ENCODE results near the gene MYO7B.
A peak's percentile ranks its signal among the peaks of the same experiment; 100 is the strongest.

The MYO7B gene

DNA sequence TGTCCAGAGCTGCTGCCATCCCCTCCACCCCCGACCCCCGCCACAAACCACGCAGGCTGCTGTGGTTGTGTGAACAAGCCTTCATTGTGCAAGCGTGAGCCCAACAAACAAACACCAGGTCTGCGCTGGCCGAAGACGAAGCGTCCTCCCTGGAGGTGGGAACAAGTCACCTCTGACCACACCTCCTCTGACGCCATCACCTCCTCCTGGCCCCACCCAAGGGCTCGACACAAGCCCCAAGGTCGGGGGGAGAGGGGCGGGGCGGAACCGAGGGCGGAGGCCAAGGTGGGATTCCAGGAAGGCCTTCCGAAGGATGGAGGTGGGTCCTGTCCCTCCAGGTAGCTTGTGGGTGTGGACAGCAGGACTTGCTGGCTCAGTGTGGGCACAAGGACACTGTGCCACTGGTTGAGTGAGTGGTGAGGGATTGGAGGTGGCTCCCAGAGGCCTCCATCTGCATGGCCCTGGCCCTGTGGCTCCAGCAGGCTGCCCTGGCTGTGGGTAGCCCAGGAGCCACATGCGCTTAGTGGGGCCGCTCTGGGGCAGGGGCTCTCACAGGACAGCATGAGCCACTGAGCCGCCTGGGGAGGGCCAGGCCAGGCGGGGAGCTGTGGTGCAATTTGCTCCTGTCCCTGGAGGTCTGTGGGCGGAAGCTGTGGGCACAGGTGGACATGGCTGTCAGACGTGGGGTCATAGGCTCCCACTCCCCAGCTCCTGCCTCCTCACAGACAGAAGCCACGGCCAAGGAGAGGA, 103.1 kb downstream of the MYO7B start:
- Histone ChIP-seq H3K9me3 (no peaks in the 10 kb centered on the region), H3K27me3 (ENCODE audit: low read depth) (no peaks in the 10 kb centered on the region), H3K36me3 (replicated peaks) (no peaks in the 10 kb centered on the region), H3K4me1 (no peaks in the 10 kb centered on the region), H3K4me3 (no peak overlapping the region)
- in situ Hi-C loops (cut with MboI; ENCODE audit: low sequenced_read_pairs) = no loop called here
- DNase-seq (ENCODE audit: low spot score in 2 of 2) = no peak

GRCh38 chr2:127639111-127639474, 103.6 kb downstream of the MYO7B start:
- Histone ChIP-seq H3K27me3 (ENCODE audit: low read depth) (no peaks in the 10 kb centered on the region), H3K9me3 (no peaks in the 10 kb centered on the region), H3K4me3 (no peak overlapping the region), H3K4me1 (no peaks in the 10 kb centered on the region), H3K36me3 (replicated peaks) (no peaks in the 10 kb centered on the region)
- no peak for DNase-seq (ENCODE audit: low spot score in 2 of 2)
- in situ Hi-C loops (cut with MboI; ENCODE audit: low sequenced_read_pairs) = no loop called here

- Histone ChIP-seq H3K36me3 (replicated peaks) (no peaks in the 10 kb centered on the region), H3K27me3 (ENCODE audit: low read depth) (no peaks in the 10 kb centered on the region), H3K4me1 (no peaks in the 10 kb centered on the region), H3K9me3 (no peaks in the 10 kb centered on the region), H3K4me3 (no peak overlapping the region)
- peak in 1 of 2 experiments; percentile 27 for DNase-seq (ENCODE audit: low spot score in 2 of 2)
- in situ Hi-C loops (cut with MboI; ENCODE audit: low sequenced_read_pairs) = no loop called here
Observed at GRCh38 chr2:127640082-127641072, 104.9 kb downstream of the MYO7B start.

- Histone ChIP-seq H3K27me3 (ENCODE audit: low read depth) (no peaks in the 10 kb centered on the region), H3K9me3 (no peaks in the 10 kb centered on the region), H3K4me1 (no peaks in the 10 kb centered on the region), H3K4me3 (no peak overlapping the region), H3K36me3 (replicated peaks) (no peaks in the 10 kb centered on the region)
- in situ Hi-C loops (cut with MboI; ENCODE audit: low sequenced_read_pairs) = no loop called here
- no peak for DNase-seq (ENCODE audit: low spot score in 2 of 2)
Observed at GRCh38 chr2:127641133-127641532, 105.7 kb downstream of the MYO7B start.

GRCh38 chr2:127641846-127642507, 106.5 kb downstream of the MYO7B start:
- in situ Hi-C loops (cut with MboI; ENCODE audit: low sequenced_read_pairs) = no loop called here
- Histone ChIP-seq H3K9me3 (no peaks in the 10 kb centered on the region), H3K4me1 (no peaks in the 10 kb centered on the region), H3K27me3 (ENCODE audit: low read depth) (no peaks in the 10 kb centered on the region), H3K36me3 (replicated peaks) (no peaks in the 10 kb centered on the region), H3K4me3 (no peak overlapping the region)
- no peak for DNase-seq (ENCODE audit: low spot score in 2 of 2)

- H3K27me3 ChIP-seq (ENCODE audit: low read depth) = no peaks in the 10 kb centered on the region
- H3K4me1 ChIP-seq = no peaks in the 10 kb centered on the region
- no peak for DNase-seq (ENCODE audit: low spot score in 2 of 2)
- H3K4me3 ChIP-seq = no peak overlapping the region
- no peaks in the 10 kb centered on the region for H3K9me3 ChIP-seq
- in situ Hi-C loops (cut with MboI; ENCODE audit: low sequenced_read_pairs) = no loop called here
- H3K36me3 ChIP-seq (replicated peaks) = no peaks in the 10 kb centered on the region
Observed at GRCh38 chr2:127642706-127643438, 107.4 kb downstream of the MYO7B start.

- Histone ChIP-seq H3K4me1 (no peaks in the 10 kb centered on the region), H3K4me3 (no peak overlapping the region), H3K27me3 (ENCODE audit: low read depth) (no peaks in the 10 kb centered on the region), H3K36me3 (replicated peaks) (no peaks in the 10 kb centered on the region), H3K9me3 (no peaks in the 10 kb centered on the region)
- no peak for DNase-seq (ENCODE audit: low spot score in 2 of 2)
- in situ Hi-C loops (cut with MboI; ENCODE audit: low sequenced_read_pairs) = no loop called here
Observed at GRCh38 chr2:127643439-127644065, 108.1 kb downstream of the MYO7B start.

- Histone ChIP-seq H3K4me1 (no peaks in the 10 kb centered on the region), H3K9me3 (no peaks in the 10 kb centered on the region), H3K4me3 (no peak overlapping the region), H3K27me3 (ENCODE audit: low read depth) (no peaks in the 10 kb centered on the region), H3K36me3 (replicated peaks) (no peaks in the 10 kb centered on the region)
- in situ Hi-C loops (cut with MboI; ENCODE audit: low sequenced_read_pairs) = no loop called here
- DNase-seq (ENCODE audit: low spot score in 2 of 2) = no peak
Observed at GRCh38 chr2:127644066-127645025, 108.9 kb downstream of the MYO7B start.

DNA sequence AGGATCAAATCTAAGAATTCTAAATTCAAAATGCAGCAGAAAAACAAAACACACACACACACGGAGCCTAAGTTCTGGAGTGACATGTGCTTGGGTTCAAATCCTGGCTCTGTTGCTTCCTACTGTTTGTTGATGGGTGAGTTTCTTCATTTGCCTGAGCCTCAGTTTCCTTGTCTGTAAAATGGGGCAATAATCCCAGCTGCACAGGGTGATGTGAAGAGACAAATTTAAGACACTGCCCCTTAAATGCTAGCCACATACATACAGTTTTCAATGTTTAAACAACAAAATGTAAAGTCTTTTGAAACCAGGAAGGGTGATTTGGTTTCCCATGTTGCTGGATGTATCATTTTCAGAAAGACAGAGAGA, 109.5 kb downstream of the MYO7B start:
- H3K4me3 ChIP-seq = no peak overlapping the region
- in situ Hi-C loops (cut with MboI; ENCODE audit: low sequenced_read_pairs) = no loop called here
- no peaks in the 10 kb centered on the region for H3K36me3 ChIP-seq (replicated peaks)
- DNase-seq (ENCODE audit: low spot score in 2 of 2) = no peak
- no peaks in the 10 kb centered on the region for H3K27me3 ChIP-seq (ENCODE audit: low read depth)
- H3K4me1 ChIP-seq = no peaks in the 10 kb centered on the region
- H3K9me3 ChIP-seq = no peaks in the 10 kb centered on the region

DNA sequence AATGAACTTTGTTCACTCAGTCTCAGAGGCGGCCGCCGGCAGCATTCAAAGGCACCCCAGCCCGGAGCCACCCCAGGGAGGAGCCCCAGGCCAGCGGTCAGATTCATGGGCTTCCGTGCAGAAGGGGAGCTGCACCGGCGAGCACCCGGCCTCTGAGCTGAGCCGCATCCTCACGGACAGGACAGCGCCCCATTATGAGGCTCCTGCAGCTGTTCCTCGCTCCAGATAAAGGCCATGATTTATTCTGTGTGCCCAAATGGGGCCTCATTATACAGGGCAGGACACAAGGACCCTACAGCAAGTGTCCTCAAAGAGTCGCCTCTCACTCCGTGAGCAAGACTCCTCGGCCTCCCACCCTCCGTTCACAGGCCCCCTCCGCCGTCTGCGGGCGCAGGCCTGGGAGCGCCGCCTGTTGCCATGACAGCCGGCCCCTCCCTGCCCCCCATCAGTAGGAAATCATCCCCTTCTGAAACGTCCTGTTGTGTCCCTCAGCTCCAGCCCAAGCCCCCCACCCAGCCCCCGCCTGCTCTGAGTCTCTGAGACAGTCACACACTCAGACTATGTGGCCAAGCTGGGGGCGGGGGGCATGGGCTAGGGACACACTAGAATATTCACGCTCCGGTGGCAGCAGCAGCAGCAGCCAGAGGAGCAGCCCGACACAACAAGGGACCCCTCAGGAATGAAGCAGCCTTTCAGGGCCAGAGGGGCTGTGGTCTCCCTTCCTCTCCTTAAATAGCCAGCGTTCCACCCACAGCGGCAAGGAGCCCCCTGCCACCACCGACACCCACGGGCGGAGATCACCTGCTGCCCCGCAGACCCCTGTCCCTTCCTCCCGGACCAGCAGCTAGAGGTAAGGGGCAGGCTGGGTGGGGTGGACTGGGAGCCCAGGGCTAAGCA, 110.2 kb downstream of the MYO7B start, which contains the start of gene GPR17:
Gene GPR17, plus strand, starts transcription at position 759 of the 897 bp plus-strand sequence. CDS start 4,583 bp downstream, outside the sequence.
- H3K4me3 ChIP-seq = no peak within 1 kb of the TSS
- H3K36me3 ChIP-seq (replicated peaks) = no peaks in the 10 kb centered on the region
- DNase-seq (ENCODE audit: low spot score in 2 of 2) = no peak
- in situ Hi-C loops (cut with MboI; ENCODE audit: low sequenced_read_pairs) = no loop called here
- H3K9me3 ChIP-seq = no peaks in the 10 kb centered on the region
- H3K27me3 ChIP-seq (ENCODE audit: low read depth) = no peaks in the 10 kb centered on the region
- no peaks in the 10 kb centered on the region for H3K4me1 ChIP-seq

GRCh38 chr2:127646487-127647241, 111.2 kb downstream of the MYO7B start:
- in situ Hi-C loops (cut with MboI; ENCODE audit: low sequenced_read_pairs) = no loop called here
- no peaks in the 10 kb centered on the region for H3K27me3 ChIP-seq (ENCODE audit: low read depth)
- no peak for DNase-seq (ENCODE audit: low spot score in 2 of 2)
- no peak overlapping the region for H3K4me3 ChIP-seq
- H3K4me1 ChIP-seq = no peaks in the 10 kb centered on the region
- no peaks in the 10 kb centered on the region for H3K36me3 ChIP-seq (replicated peaks)
- H3K9me3 ChIP-seq = no peaks in the 10 kb centered on the region

All from HAP-1 (cell line).